Cardiac muscle cell (in vitro differentiated cells and primary cell): ENCODE results near the gene YIPF5. TPM values are rescaled to one million over a fixed set of nuclear protein-coding genes. Genes with fewer than 3 reads are reported as not detected.

ENCODE experiments used
- DNase-seq, 2 donors: peaks; one replicate each; pipeline versions ENCODE4 v3.0.0 to v3.0.0-alpha.2; 2010 to 2017; ENCODE audit warnings: low read depth in 1 of 2, low spot score in 1 of 2
- H3K27ac ChIP-seq: fragments of 200-600 bp; sonication (generic); 2 replicates; pipeline ENCODE4 v1.5.1; 2016
- H3K27me3 ChIP-seq: fragments of 200-600 bp; sonication (generic); 2 replicates; pipeline ENCODE4 v1.6.0; 2016; ENCODE audit warnings: control low read depth
- H3K36me3 ChIP-seq: fragments of 200-600 bp; sonication (generic); 2 replicates; pipeline ENCODE4 v1.5.1; 2016; ENCODE audit warnings: control low read depth
- H3K4me1 ChIP-seq: fragments of 200-600 bp; sonication (generic); 2 replicates; pipeline ENCODE4 v1.8.1; 2017; ENCODE audit warnings: low read depth, mild to moderate bottlenecking, mixed run types
- H3K4me3 ChIP-seq: fragments of 200-600 bp; sonication (generic); 2 replicates; pipeline ENCODE4 v1.5.1; 2016; ENCODE audit warnings: mild to moderate bottlenecking
- H3K9me3 ChIP-seq: fragments of 200-600 bp; sonication (generic); 2 replicates; pipeline ENCODE4 v1.5.1; 2017; ENCODE audit warnings: low read depth, mild to moderate bottlenecking, control low read depth
- polyA plus RNA-seq: library from polyadenylated mRNA; unstranded; fragments of >200 nt; fragmentation: Nextera tagmentation; extraction: Ambion mirVana; gene quantifications from 2 replicates; pipeline ENCODE4 v1.2.1, GENCODE V29; 2016
- total RNA-seq: library from RNA; depleted of rRNA; stranded (reverse); fragments of >200 nt; gene quantifications from 2 replicates; pipeline ENCODE4 v1.2.3, GENCODE V29; 2016
- TF ChIP-seq, protein P1 (sequence below): IDR thresholded peaks from 2 replicates; pipeline ENCODE4 v1.5.1; 2012; ENCODE audit warnings: low read depth, mild to moderate bottlenecking, low read length

The YIPF5 gene
- total and polyA plus RNA-seq, 2 experiments from 2014 or later = 17.8 to 72.8 TPM

DNA sequence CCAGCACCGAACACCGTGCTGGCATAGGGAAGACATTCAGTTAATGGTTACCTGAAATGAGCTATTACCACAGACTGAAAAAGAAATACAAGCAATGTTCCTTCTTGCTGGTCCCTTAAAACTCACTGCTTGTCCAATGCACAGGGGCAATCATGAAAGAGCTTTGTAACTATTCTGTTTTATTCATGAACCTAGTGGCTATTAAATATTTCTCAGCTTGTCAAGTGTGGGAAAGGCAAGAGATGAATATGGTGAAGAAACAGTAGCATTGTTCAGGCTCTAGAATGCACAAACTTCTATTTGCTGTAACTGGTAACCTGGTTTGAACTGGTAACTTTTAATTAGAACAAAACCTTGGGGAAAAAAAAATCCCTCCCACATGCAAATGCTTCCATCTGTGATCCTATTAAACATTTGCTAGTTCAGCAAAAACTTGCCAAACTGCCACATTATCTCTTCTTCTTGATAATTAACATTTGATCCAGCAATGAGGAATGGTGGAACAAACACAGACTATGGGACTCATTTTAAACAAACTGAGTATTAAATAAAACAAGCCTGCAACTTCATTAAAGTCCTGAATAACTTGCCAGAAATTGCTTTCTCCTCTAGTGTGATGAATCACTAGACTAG is 36.1 kb downstream of the YIPF5 start:
- Histone ChIP-seq H3K4me1 (no peaks in the 10 kb centered on the region), H3K36me3 (no peaks in the 10 kb centered on the region), H3K27ac (no peak overlapping the region), H3K27me3 (no peaks in the 10 kb centered on the region), H3K9me3 (no peaks in the 10 kb centered on the region), H3K4me3 (no peak overlapping the region)
- DNase-seq = no peak
- TF ChIP-seq, protein P1, sequence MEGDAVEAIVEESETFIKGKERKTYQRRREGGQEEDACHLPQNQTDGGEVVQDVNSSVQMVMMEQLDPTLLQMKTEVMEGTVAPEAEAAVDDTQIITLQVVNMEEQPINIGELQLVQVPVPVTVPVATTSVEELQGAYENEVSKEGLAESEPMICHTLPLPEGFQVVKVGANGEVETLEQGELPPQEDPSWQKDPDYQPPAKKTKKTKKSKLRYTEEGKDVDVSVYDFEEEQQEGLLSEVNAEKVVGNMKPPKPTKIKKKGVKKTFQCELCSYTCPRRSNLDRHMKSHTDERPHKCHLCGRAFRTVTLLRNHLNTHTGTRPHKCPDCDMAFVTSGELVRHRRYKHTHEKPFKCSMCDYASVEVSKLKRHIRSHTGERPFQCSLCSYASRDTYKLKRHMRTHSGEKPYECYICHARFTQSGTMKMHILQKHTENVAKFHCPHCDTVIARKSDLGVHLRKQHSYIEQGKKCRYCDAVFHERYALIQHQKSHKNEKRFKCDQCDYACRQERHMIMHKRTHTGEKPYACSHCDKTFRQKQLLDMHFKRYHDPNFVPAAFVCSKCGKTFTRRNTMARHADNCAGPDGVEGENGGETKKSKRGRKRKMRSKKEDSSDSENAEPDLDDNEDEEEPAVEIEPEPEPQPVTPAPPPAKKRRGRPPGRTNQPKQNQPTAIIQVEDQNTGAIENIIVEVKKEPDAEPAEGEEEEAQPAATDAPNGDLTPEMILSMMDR = no peak

DNA sequence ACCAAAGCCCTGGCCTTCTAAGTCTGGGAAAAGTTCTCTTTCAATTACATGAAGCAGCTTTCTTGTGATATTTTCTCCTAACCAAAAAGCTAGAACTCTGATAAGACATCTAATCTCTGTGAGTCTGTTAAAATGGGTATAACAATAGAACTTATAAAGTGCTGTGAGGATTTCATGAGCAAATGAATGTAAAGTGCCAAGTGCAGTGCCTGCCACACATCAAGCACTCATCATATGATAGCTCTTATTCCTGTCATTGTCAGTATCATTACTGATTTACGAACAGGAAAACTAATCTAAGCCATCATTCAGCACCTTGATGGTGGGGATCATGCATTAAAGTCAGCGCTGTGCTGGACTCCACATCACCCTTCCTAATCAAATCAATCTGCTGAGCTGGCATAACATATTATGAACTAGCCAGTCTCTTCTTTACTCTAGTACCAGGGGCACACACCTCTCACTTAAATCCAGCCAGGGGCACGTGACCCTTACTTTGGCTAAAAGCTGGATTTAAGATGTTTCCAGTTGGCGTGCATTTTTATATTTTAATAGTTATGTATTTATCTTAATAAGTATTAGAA is 37.3 kb downstream of the YIPF5 start:
- Histone ChIP-seq H3K27me3 (no peaks in the 10 kb centered on the region), H3K4me3 (no peak overlapping the region), H3K27ac (no peak overlapping the region), H3K4me1 (no peaks in the 10 kb centered on the region), H3K36me3 (no peaks in the 10 kb centered on the region), H3K9me3 (no peaks in the 10 kb centered on the region)
- TF ChIP-seq, protein P1 = no peak
- no peak for DNase-seq

DNA sequence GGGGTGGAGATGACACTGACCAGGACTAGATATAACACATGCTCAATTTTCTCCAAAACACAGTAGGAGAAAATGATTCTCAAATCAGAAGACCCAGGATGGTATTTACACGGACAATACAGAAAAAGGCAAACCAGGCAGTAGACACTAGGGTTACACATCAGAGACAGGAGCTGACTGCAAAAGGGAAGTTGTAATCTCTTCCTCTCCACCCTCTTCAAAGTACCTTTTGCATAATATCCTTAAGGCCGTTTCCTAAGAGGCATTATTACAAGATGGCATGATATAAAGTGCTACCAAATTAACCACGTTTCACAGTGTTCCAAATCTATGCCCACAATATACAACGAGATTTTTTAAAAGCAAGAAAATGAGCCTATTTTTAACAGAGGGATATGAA is 39.2 kb downstream of the YIPF5 start:
- TF ChIP-seq, protein P1 = no peak
- H3K4me3 ChIP-seq = no peak overlapping the region
- no peaks in the 10 kb centered on the region for H3K27me3 ChIP-seq
- no peaks in the 10 kb centered on the region for H3K4me1 ChIP-seq
- H3K27ac ChIP-seq = no peak overlapping the region
- no peak for DNase-seq
- no peaks in the 10 kb centered on the region for H3K9me3 ChIP-seq
- H3K36me3 ChIP-seq = no peaks in the 10 kb centered on the region

DNA sequence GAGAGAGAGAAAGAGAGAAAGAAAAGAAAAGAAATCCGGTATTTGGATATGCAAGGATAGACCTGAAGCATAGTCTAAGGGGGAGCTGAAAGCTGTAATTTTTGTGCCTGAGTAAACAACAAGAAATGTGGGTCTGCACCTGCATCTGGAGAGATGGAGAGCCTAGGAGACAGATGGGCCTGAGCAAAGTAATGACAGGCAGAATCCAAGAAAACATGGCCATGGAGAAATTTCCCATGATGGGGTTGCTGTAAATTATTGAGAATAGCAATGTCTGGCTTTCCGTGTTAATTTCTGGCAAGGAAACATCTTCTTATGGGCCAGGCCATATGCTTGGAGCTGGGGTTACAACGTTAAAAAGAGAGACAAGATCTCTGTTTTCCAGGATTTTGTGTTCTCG is 40.2 kb downstream of the YIPF5 start:
- DNase-seq = no peak
- no peaks in the 10 kb centered on the region for H3K36me3 ChIP-seq
- H3K4me1 ChIP-seq = no peaks in the 10 kb centered on the region
- H3K27me3 ChIP-seq = no peaks in the 10 kb centered on the region
- no peak overlapping the region for H3K27ac ChIP-seq
- TF ChIP-seq, protein P1 = no peak
- no peaks in the 10 kb centered on the region for H3K9me3 ChIP-seq
- no peak overlapping the region for H3K4me3 ChIP-seq

DNA sequence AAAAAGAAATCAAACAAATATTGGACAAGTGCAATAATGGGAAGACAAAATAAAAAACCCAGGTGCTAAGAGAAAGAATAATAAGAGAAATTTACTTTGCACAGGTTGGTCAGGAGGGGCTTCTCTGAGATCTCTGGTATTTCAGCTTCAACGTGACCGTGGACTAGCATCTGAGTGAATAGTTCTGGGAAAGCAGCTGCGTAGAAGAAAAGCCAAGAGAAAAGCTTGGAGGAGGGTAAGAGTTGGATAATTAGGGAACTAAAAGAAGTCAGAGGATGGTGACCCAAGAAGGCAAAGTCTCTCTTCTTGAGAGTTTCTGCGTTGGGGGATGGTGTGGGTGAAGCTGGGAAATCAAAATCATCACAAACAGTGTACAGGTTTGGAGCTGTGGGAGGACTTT is 41.6 kb downstream of the YIPF5 start:
- TF ChIP-seq, protein P1 = no peak
- H3K27me3 ChIP-seq = no peaks in the 10 kb centered on the region
- H3K27ac ChIP-seq = no peak overlapping the region
- H3K9me3 ChIP-seq = no peaks in the 10 kb centered on the region
- no peaks in the 10 kb centered on the region for H3K4me1 ChIP-seq
- DNase-seq = no peak
- H3K4me3 ChIP-seq = no peak overlapping the region
- no peaks in the 10 kb centered on the region for H3K36me3 ChIP-seq
